ENCODE measurements around the gene RBM38. TPM values are rescaled to one million over a fixed set of nuclear protein-coding genes. Genes with fewer than 3 reads are reported as not detected.

RBM38 gene
- total and polyA plus RNA-seq, 5 donors: 82.6 to 182 (median 95.7) TPM

DNA sequence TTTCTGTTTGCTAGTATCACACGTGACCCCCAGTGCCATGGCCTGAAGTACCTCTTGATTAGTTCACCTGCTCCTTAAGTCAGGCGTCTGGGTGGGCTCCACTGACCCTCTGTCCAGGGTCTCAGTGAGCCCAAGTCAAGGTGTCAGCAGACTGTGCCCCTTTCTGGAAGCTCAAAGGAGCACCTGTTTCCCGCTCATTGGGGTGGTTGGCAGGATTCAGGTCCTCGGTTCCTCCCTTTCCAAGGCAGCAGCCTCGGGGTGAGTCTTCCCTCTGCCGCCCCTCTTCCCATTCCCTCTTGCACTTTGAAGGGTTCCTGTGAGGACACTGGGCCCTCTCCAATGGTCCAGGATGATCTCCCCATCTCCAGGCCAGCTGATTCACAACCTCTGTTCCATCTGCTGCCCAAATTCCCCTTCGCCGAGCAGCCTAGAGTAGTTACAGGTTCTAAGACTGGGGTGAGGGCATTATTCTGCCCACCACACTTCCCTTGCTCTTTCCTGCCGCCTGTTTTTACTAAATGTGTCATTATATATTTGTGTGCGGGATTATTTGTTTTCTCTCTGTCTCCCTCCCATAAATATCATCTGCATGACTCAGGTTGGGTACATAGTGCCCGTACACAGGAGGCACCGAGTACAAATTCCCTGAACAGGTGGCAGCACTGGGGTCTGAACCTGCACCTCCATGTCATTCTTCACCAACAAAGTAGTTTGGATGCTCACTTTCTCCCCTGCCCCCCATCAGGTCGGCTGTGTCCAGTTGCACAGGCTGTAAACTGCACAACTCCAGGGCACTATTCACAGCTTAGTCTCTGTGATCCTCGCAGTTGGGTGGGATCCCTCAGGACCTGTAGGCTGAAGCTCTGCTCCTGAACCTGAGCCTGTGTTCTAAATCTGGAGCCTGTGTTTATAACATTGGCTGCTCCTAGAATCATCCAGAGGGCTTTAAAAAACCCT is 58.5 kb downstream of the RBM38 start:
- intact Hi-C loops (cut with DNase I): no loop called here
- 80% methylated on average over 14 of the region's 14 CpGs for WGBS

DNA sequence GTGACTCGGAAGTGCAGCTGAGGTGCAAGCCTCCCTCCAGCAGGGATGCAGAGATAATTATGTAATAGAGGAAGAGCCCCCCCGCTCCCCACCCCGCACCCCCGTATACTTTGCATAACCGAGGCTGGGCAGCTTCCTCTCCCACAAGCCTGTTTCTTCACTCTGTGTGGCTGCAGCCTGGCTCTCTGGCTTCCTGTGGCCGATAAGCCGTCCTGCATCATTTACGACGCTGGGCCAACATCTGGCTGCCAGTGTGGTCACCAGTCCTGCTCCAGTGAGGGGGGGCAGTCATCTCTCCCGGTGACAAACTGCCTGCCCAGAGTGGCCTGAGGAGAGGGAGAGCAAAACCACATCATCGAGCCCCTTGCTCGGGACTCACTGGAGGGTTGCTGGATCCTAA is 59.2 kb downstream of the RBM38 start:
- H3K4me3 ChIP-seq (ENCODE audit: low read length): no peak overlapping the region
- intact Hi-C loops (cut with DNase I): no loop called here
- peak overlapping the region; percentile 4 for H3K27ac ChIP-seq (ENCODE audit: low read length)
- H3K27me3 ChIP-seq (ENCODE audit: control insufficient read depth, insufficient read depth): no peaks in the 10 kb centered on the region
- WGBS: 10% methylated on average over 12 of the region's 12 CpGs
- peak; percentile 55 to 82 (median 79) for DNase-seq
- no peaks in the 10 kb centered on the region for H3K4me1 ChIP-seq (ENCODE audit: control insufficient read depth, insufficient read depth, low read length)
- peak; percentile 48 to 54 for ATAC-seq
- H3K9me3 ChIP-seq (ENCODE audit: control insufficient read depth, low read length): no peaks in the 10 kb centered on the region

More for the DNA sequence above, 58.5 kb downstream of the RBM38 start:
- DNase-seq (peak in 1 of 3 donors; percentile 28), ATAC-seq (no peak)
- H3K9me3 ChIP-seq (ENCODE audit: control insufficient read depth, low read length): no peaks in the 10 kb centered on the region
- no peak overlapping the region for H3K4me3 ChIP-seq (ENCODE audit: low read length)
- no peaks in the 10 kb centered on the region for H3K27me3 ChIP-seq (ENCODE audit: control insufficient read depth, insufficient read depth)
- H3K27ac ChIP-seq (ENCODE audit: low read length): no peak overlapping the region
- no peaks in the 10 kb centered on the region for H3K4me1 ChIP-seq (ENCODE audit: control insufficient read depth, insufficient read depth, low read length)

DNA sequence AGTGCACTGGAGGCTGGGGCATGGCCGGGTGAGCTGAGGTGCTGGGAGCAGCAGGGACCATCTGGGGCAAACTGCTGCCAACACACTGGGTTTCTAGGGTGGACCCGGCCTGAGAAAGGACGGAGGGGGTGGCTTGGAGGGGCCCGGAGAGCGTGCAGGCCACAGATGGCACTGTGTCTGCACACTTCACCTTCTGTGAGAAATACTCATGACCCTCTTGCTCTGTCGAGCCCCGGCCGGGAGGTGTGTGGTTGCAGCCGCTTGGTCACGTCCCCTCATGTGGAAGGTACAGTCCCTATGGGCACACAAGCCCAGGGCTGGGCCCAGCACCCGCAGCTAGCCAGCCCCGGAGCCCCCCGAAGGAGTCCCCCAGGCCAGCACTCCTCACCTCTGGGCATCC is 59.7 kb downstream of the RBM38 start:
- Histone ChIP-seq H3K4me1 (ENCODE audit: control insufficient read depth, insufficient read depth, low read length) (no peaks in the 10 kb centered on the region), H3K4me3 (ENCODE audit: low read length) (no peak overlapping the region), H3K9me3 (ENCODE audit: control insufficient read depth, low read length) (no peaks in the 10 kb centered on the region), H3K27ac (ENCODE audit: low read length) (peak overlapping the region; percentile 4), H3K27me3 (ENCODE audit: control insufficient read depth, insufficient read depth) (no peaks in the 10 kb centered on the region)
- DNase-seq (peak in 1 of 3 donors; percentile 47), ATAC-seq (peak in 1 of 2 donors; percentile 7)
- intact Hi-C loops (cut with DNase I): no loop called here
- 54% methylated on average over 13 of the region's 13 CpGs for WGBS

DNA sequence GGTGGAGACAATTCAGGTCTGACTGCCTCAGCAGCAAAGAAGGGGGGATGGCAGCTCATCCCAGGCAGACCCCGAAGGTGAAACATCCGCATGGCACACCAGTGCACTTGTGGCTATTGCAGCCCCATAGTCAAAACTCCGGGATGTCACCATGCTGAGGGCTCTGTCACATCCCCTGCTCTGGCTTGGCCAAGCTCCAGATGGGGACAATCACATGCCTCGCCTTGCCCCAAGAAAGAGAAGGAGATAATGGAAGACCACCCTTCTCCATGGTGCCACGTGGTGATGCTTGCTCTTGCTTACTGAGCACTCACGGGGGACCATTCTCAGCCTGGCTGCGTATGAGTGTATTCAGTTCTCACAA is 60.2 kb downstream of the RBM38 start:
- no peaks in the 10 kb centered on the region for H3K4me1 ChIP-seq (ENCODE audit: control insufficient read depth, insufficient read depth, low read length)
- 79% methylated on average over 7 of the region's 7 CpGs for WGBS
- H3K27ac ChIP-seq (ENCODE audit: low read length): peak overlapping the region; percentile 48
- H3K4me3 ChIP-seq (ENCODE audit: low read length): no peak overlapping the region
- ATAC-seq: no peak
- no peaks in the 10 kb centered on the region for H3K9me3 ChIP-seq (ENCODE audit: control insufficient read depth, low read length)
- intact Hi-C loops (cut with DNase I): no loop called here
- no peaks in the 10 kb centered on the region for H3K27me3 ChIP-seq (ENCODE audit: control insufficient read depth, insufficient read depth)
- DNase-seq: no peak

DNA sequence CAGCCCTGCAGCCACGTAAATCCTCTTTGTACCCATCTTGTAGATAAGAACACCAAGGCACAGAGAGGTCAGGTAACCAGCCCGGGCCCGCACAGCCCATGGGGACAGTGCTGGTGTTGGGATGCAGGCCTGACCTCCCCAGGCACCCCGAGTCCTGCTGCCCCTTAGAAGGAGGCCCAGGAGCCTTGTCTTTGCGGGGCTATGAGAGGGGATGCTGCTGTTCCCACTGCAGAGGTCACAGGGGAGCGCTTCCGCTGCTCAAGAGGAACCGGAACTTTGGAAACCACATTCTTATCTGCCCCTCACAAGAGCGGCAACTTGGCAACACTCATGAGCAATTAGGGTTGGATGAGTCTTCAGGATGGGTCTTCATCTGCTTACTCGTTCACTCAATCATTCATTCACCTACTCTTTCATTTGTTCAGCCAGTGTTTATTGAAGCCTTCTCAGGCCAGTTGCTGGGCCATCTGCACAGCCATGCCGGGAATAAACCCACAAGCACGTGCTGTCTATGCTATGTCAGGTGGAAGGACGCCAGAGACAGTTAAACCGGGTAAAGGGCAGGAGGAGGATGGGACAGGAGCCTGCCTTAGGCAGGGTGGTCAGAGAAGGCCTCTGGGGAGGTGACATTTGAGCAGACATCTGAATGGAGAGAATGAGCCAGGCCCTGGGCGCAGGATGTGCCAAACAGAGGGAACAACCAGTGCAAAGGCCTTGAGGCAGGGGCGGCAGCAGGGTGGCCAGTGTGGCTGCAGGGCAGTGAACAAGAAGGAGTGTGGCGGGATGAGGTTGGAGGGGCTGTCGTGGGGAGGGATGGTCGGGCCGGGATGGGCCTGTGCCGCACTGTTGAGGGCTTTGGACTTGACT is 60.8 kb downstream of the RBM38 start:
- Histone ChIP-seq H3K4me1 (ENCODE audit: control insufficient read depth, insufficient read depth, low read length) (no peaks in the 10 kb centered on the region), H3K27me3 (ENCODE audit: control insufficient read depth, insufficient read depth) (no peaks in the 10 kb centered on the region), H3K27ac (ENCODE audit: low read length) (peak overlapping the region; percentile 48), H3K9me3 (ENCODE audit: control insufficient read depth, low read length) (no peaks in the 10 kb centered on the region), H3K4me3 (ENCODE audit: low read length) (no peak overlapping the region)
- ATAC-seq (peak; percentile 55 to 66), DNase-seq (peak in 1 of 3 donors; percentile 62)
- 70% methylated on average over 21 of the region's 21 CpGs for WGBS
- intact Hi-C loops (cut with DNase I): no loop called here

DNA sequence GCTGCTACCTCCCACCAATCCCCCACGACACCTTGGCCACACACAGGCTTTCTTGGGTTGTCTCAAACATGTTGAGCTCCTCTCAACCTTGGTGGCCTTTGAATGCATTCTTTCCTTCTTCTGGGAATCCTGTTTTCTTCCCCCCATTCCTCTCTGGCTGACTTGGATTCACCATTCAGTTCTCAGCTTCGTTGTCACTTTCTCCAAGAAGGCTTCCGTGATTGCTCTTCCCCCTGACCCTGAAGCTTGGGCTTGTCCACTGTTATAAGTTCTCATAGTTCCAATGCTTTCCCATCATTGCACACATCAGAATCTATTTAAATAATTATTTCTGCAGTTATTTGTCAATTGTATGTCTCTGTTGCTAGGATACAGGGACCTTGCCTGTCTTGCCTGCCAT is 64.2 kb downstream of the RBM38 start:
- 86% methylated on average over 3 of the region's 3 CpGs for WGBS
- Histone ChIP-seq H3K9me3 (ENCODE audit: control insufficient read depth, low read length) (no peaks in the 10 kb centered on the region), H3K27me3 (ENCODE audit: control insufficient read depth, insufficient read depth) (no peaks in the 10 kb centered on the region), H3K4me1 (ENCODE audit: control insufficient read depth, insufficient read depth, low read length) (peaks cover 4% of the 10 kb centered on the region), H3K27ac (ENCODE audit: low read length) (no peak overlapping the region), H3K4me3 (ENCODE audit: low read length) (no peak overlapping the region)
- ATAC-seq (no peak), DNase-seq (no peak)
- intact Hi-C loops (cut with DNase I): no loop called here

- Histone ChIP-seq H3K27ac (ENCODE audit: low read length) (no peak overlapping the region), H3K4me3 (ENCODE audit: low read length) (no peak overlapping the region), H3K4me1 (ENCODE audit: control insufficient read depth, insufficient read depth, low read length) (peaks cover 4% of the 10 kb centered on the region), H3K27me3 (ENCODE audit: control insufficient read depth, insufficient read depth) (no peaks in the 10 kb centered on the region), H3K9me3 (ENCODE audit: control insufficient read depth, low read length) (no peaks in the 10 kb centered on the region)
- 94% methylated on average over 13 of the region's 13 CpGs for WGBS
- DNase-seq (peak in 1 of 3 donors; percentile 32), ATAC-seq (no peak)
- intact Hi-C loops (cut with DNase I): no loop called here
Measured at GRCh38 chr20:57456116-57456515, 64.9 kb downstream of the RBM38 start.

GRCh38 chr20:57457243-57458095 is 66.3 kb downstream of the RBM38 start:
- Histone ChIP-seq H3K9me3 (ENCODE audit: control insufficient read depth, low read length) (no peaks in the 10 kb centered on the region), H3K27me3 (ENCODE audit: control insufficient read depth, insufficient read depth) (no peaks in the 10 kb centered on the region), H3K4me3 (ENCODE audit: low read length) (no peak overlapping the region), H3K4me1 (ENCODE audit: control insufficient read depth, insufficient read depth, low read length) (peaks cover 4% of the 10 kb centered on the region), H3K27ac (ENCODE audit: low read length) (peak overlapping the region; percentile 34)
- intact Hi-C loops (cut with DNase I): no loop called here
- DNase-seq (peak in 1 of 3 donors; percentile 39), ATAC-seq (no peak)
- WGBS: 70% methylated on average over 21 of the region's 21 CpGs

DNA sequence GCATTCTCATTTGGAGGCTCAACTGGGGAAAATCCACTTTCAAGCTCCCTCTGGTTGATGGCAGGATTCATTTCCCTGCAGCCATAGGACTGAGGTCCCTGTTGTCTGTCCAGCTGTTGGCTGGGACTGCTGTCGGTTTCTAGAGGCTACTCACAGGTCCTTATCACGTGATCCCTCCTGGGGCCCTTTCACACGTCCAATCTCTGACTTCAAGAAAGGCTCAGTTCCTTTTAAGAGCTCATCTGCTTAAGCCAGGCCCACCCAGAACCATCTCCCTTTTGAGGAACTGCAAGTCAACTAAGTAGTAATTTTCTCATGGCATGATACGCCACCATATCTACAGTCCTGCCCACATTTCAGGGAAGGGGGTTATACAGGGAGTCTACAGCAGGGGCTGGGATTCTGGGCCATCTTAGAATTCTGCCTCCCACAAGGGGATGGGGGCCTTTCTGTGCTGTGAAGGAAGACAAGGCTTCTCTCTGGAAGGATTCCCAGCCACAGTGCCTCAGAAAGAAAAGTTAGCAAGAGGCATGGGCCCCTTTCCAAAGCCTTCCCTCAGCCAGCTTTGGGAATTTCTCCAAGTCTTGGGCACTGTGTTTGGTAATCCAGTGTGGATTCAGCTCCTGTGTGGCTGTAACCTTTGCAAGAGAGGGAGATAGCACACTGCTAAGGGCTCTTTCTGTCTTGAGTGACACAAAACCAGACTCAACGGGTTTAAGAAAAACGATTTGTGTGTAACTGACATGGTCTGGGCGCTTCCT is 67.4 kb downstream of the RBM38 start:
- no peaks in the 10 kb centered on the region for H3K9me3 ChIP-seq (ENCODE audit: control insufficient read depth, low read length)
- peaks cover 4% of the 10 kb centered on the region for H3K4me1 ChIP-seq (ENCODE audit: control insufficient read depth, insufficient read depth, low read length)
- peak overlapping the region; percentile 11 for H3K27ac ChIP-seq (ENCODE audit: low read length)
- WGBS: 53% methylated on average over 7 of the region's 7 CpGs
- no peaks in the 10 kb centered on the region for H3K27me3 ChIP-seq (ENCODE audit: control insufficient read depth, insufficient read depth)
- ATAC-seq (peak; percentile 11 to 28), DNase-seq (peak in 1 of 3 donors; percentile 27)
- no peak overlapping the region for H3K4me3 ChIP-seq (ENCODE audit: low read length)
- intact Hi-C loops (cut with DNase I): no loop called here

Data from right cardiac atrium (tissue), 5 donors.